GM20431 (cell line): ENCODE measurements around the gene OR10G3.

ENCODE experiments used
- in situ Hi-C: fragments of 300-500 bp; cut with MseI, MboI; formaldehyde crosslinking; loops from one replicate; pipeline ENCODE4 v1.15.0; 2020; ENCODE audit warnings: low sequenced_read_pairs; ENCODE audit not compliant: unreplicated experiment

OR10G3 gene

GRCh38 chr14:21536418-21537089 is 43.3 kb downstream of the OR10G3 start:
- in situ Hi-C loops, result no loop called here

DNA sequence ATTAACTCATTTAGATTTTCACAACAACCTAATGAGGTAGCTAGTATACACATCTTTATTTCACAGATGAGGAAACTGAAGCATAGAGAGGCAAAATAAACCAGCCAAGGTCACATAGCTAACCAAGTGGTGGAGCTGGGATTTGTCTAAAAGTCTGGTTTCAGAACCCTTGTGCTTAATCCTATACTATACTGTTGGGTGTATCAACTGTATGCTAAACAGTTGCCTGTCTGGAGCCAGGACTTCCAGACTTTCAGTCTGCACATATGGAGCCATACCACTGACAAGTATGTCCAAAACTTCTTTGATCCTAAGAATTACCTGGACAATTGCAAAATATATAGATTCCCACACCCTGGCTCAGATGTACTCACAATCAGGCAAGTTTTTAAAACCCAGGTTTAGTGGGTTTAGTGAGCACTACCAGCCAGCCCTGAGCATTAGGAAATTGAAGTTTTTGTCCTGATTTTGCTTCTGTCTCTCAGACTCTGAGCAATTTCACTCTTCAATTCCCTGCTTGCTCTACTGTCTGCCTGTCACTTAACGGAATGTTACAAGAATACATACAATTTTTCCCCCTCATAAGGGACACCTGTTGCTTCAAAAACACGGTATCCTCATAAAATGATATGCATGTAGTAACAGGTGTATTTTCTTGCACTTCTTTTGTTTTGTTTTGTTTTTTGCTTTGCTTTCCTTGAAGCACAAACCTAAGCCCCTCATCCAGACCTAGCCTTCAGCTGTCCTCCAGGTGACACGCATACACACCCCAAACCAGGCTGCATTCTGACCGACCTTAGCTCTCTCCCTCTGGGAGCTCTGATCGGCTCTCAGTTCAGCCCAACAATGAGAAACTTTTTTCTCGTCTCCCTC is 44.1 kb downstream of the OR10G3 start:
- in situ Hi-C loops, result no loop called here

- in situ Hi-C loops, result no loop called here
Measured at GRCh38 chr14:21534576-21534975, 45.3 kb downstream of the OR10G3 start.

DNA sequence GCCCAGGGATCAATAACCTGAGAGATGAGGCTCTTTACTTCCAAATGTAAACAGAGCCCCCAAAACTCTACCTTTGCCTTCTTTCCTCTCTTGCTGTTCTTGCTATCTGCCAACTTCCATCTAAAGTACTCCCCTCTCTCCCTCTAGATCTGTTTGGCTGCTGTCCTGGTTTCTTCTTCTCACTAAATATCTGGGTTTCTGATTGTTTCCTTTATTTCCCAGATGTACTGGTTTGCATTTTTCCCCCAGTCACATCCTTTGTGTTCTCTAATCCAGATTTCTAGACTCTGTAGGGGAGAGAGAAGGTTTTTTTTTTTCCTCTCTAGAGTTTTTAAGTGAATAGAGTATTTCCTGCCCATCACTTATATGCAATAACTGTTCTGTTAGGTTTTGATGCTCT is 46.6 kb downstream of the OR10G3 start:
- in situ Hi-C loops, result no loop called here

DNA sequence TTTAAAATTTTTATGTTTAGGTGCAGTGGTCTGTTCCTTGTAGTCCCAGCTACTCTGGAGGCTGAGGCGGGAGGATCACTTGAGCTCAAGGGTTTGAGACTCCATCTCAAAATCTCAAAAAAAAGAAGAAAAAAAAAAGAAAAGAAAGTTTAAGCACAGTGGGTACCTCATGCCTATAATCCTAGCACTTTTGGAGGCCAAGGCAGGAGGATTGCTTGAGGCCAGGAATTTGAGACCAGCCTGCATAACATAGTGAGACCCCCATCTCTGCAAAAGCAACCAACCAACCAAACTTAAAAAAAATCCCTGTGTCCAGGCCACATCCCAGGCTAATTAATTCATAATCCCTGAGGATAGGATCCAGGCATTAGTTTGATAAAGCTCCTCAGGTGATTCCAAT is 50.4 kb downstream of the OR10G3 start:
- in situ Hi-C loops, result no loop called here

GRCh38 chr14:21528381-21529348 is 51.2 kb downstream of the OR10G3 start:
- in situ Hi-C loops, result no loop called here

DNA sequence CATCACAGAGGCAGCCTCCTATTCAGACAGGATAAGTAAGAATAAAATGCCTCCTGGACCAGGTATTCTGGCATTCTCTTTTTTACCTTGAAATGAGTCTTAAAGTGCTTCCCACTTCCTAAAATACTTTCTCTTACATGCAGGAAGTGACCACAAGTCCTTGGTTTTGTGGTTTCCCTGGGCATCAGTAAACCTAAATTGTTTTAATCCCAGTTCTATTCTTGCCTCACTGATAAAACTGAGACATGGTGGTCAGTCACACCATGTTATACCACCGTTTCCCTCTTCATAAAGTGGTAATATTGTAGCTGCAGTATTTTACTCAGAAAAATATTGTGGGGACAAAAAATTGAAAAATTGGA is 52.6 kb downstream of the OR10G3 start:
- in situ Hi-C loops, result no loop called here

DNA sequence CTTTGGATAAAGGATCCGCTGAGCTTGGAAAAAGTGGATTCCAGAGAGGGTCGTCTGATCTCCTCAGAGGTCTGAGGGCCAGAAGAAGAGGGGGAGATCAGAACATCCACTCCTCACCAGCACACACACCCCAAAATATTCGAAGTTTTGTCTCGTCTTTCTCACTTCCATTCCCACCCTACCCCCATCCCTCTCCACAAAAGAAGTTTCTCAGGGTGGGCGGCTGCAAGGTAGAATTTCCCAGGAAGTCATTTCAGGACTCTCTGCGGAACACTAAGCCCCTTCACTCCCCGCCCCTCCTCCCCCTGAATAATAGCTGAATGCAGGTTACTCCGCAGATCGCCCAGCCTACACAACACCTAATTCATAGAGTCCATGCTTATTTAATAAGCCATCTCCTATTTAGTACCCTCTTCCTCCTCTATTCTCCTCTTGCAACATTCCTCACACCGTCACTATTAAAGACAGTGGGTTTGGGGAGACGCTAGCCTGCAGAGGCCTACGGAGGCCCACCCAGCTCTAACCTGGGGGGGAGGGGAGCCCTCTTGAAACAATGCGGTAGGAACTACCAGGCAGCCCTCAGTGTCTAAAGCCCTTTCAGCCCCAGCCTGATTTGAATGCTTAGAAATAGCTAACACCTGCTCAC is 53.1 kb downstream of the OR10G3 start:
- in situ Hi-C loops, result no loop called here

DNA sequence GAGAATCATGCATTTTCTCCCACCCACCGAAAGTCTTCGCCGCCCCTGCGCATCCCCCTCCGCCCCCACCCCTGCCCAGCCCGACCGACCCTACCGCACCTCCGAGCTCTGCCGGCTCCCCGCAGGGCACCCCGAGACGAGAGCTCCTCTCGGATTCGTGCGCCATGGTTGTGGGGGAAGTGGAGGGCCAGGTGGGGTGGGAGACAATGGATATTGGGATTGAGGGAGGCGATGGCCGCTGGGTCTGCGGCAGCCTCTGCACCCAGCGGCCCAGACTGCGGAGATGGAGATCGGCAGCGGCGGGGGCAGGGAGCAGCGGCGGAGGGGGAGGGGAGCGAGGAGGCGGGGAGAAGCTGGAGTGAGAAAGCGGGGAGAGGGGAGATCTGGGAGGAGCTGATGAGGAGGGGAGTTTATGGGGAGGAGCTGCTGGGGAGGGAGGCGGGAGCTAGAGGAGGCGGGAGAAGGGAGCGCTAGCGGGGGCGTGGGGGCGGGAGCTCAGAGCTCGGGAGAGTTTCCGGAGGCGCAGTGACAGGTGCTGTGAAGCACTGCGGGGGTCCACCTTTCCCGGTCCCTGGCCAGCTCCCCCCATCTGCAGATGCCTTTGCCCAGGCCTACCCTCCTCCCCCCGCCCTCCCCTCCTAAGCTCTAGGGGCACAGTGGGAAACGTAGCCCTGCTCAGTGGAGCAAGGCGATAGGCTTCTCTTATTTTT is 53.8 kb downstream of the OR10G3 start, which contains the start of gene SALL2:
Gene SALL2 (minus strand): TSS at position 385 of the 710 bp plus-strand sequence. CDS start 219 bp downstream, at position 166.
- in situ Hi-C loops, result no loop called here

DNA sequence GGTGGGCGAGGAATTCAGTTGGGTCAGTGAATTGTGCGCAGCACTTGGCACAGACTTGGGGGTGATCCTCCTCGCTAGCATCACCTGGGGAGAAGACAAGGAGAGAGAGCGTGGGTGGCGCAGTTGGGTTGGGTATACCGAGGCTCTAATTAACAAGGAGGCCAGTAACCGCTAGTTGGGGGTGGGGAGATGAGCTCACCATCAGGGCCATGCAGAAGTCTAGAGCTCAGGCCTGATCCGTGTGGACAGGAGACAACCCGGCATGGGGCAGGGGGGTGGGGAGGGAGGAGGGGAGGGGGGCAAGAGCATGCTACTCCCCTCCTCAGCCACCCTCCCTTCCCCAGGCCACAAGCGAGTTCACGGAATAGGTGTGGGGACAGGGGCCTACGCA is 54.3 kb downstream of the OR10G3 start:
- in situ Hi-C loops, result no loop called here

- in situ Hi-C loops, result no loop called here
Measured at GRCh38 chr14:21524575-21525490, 55.0 kb downstream of the OR10G3 start.

- in situ Hi-C loops, result no loop called here
Measured at GRCh38 chr14:21523203-21523602, 56.7 kb downstream of the OR10G3 start.

DNA sequence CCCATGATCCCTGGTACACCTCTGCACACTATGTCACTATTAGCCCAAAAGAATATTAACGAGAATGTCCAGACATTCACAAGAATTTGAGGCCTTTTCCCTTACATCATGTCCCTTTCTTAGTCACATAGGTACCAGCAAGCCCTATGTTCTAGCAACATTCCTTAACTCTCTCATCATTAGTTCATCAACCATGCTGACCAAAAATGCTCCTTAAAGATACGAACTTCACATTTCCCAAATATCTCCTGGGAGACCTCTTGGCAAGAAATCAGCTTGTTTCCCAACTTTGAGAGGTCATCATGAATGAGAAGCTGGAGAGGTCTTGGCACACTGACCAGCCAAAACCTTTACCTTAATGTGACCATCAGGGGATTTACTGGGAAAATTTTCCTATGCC is 58.4 kb downstream of the OR10G3 start:
- in situ Hi-C loops, result no loop called here

GRCh38 chr14:21520767-21521166 is 59.1 kb downstream of the OR10G3 start:
- in situ Hi-C loops, result no loop called here

GRCh38 chr14:21518725-21519124 is 61.2 kb downstream of the OR10G3 start:
- in situ Hi-C loops, result no loop called here
